IMR-90 (cell line): Measurements from ENCODE around the gene B3GAT1. TPM values are rescaled to one million over a fixed set of nuclear protein-coding genes. Genes with fewer than 3 reads are reported as not detected.

Experiments
- ATAC-seq: fragments of 200-7000 bp; cut with Tn5 transposase; 2 replicates; pipeline ENCODE4 v1.9.1; 2020; ENCODE audit warnings: low read depth, mild to moderate bottlenecking, moderate library complexity
- BruUV-seq: library from RNA; stranded (reverse); fragments of 400-500 nt; replicated peaks from 2 replicates; lab custom pipeline; 2021; lab: Mats Ljungman, UMichigan
- CTCF ChIA-PET: fragments of 300-600 bp; formaldehyde crosslinking; extraction: SDS; loops from one replicate; lab custom pipeline; 2021; ENCODE audit warnings: antibody characterized with exemption; lab: Yijun Ruan, JAX
- POLR2A ChIA-PET: fragments of 300-600 bp; sonication (Branson Sonifier 250); formaldehyde crosslinking; loops from one replicate; lab custom pipeline; 2022; ENCODE audit warnings: antibody characterized with exemption; ENCODE audit not compliant: unreplicated experiment; lab: Charles Lee
- DNase-seq: peaks from one replicate; pipeline ENCODE4 v3.0.0; 2013
- H2AFZ ChIP-seq: replicated peaks from 2 replicates; pipeline ENCODE3; 2013; ENCODE audit warnings: low read length, mild to moderate bottlenecking; ENCODE audit not compliant: poor library complexity
- H2AK5ac ChIP-seq: 2 replicates; pipeline ENCODE4 v1.6.1; 2013; ENCODE audit warnings: low read depth, low read length, inconsistent platforms
- H2AK9ac ChIP-seq: replicated peaks from 2 replicates; pipeline ENCODE3; 2013; ENCODE audit warnings: mild to moderate bottlenecking, low read depth, low read length, moderate library complexity; ENCODE audit not compliant: poor library complexity
- H2BK120ac ChIP-seq: 2 replicates; pipeline ENCODE4 v1.6.1; 2013; ENCODE audit warnings: low read depth, low read length, inconsistent platforms
- H2BK15ac ChIP-seq: 3 replicates; pipeline ENCODE4 v1.6.1; 2013; ENCODE audit warnings: low read depth, low read length, inconsistent platforms
- H2BK20ac ChIP-seq: 2 replicates; pipeline ENCODE4 v1.6.1; 2013; ENCODE audit warnings: low read depth, mild to moderate bottlenecking, inconsistent platforms, low read length, moderate library complexity
- H2BK5ac ChIP-seq: 2 replicates; pipeline ENCODE4 v1.6.1; 2013; ENCODE audit warnings: mild to moderate bottlenecking, low read depth, low read length, inconsistent platforms; ENCODE audit not compliant: poor library complexity, severe bottlenecking
- H3K14ac ChIP-seq: replicated peaks from 2 replicates; pipeline ENCODE4 v1.6.1; 2013; ENCODE audit warnings: low read depth, low read length, inconsistent platforms
- H3K18ac ChIP-seq: 2 replicates; pipeline ENCODE4 v1.6.1; 2013; ENCODE audit warnings: low read depth, low read length, control low read depth
- H3K23ac ChIP-seq: 2 replicates; pipeline ENCODE4 v1.6.1; 2013; ENCODE audit warnings: low read depth, low read length, inconsistent platforms
- H3K27ac ChIP-seq: 2 replicates; pipeline ENCODE4 v1.5.1; 2013; ENCODE audit warnings: mild to moderate bottlenecking, control low read depth, low read length; ENCODE audit not compliant: insufficient read depth
- H3K27me3 ChIP-seq: 2 replicates; pipeline ENCODE4 v1.6.1; 2013; ENCODE audit warnings: low read length; ENCODE audit not compliant: control insufficient read depth, insufficient read depth
- H3K36me3 ChIP-seq: 2 replicates; pipeline ENCODE4 v1.6.1; 2013; ENCODE audit warnings: low read length, mixed read lengths; ENCODE audit not compliant: control insufficient read depth, insufficient read depth
- H3K4ac ChIP-seq: 2 replicates; pipeline ENCODE4 v1.6.1; 2013; ENCODE audit warnings: low read depth, low read length, inconsistent platforms
- H3K4me1 ChIP-seq: 2 replicates; pipeline ENCODE4 v1.6.1; 2013; ENCODE audit warnings: low read length, mixed read lengths; ENCODE audit not compliant: control insufficient read depth, insufficient read depth
- H3K4me2 ChIP-seq: 2 replicates; pipeline ENCODE4 v1.6.1; 2013; ENCODE audit warnings: low read depth, mild to moderate bottlenecking, control low read depth, low read length, moderate library complexity
- H3K4me3 ChIP-seq: 2 replicates; pipeline ENCODE4 v1.5.1; 2013; ENCODE audit warnings: low read depth, mild to moderate bottlenecking, control low read depth, low read length, moderate library complexity; ENCODE audit not compliant: insufficient read depth
- H3K56ac ChIP-seq: 2 replicates; pipeline ENCODE4 v1.6.1; 2013; ENCODE audit warnings: low read length, inconsistent platforms; ENCODE audit not compliant: insufficient read depth; ENCODE audit errors: extremely low read depth
- H3K79me1 ChIP-seq, 2 experiments: 2 replicates each; pipeline ENCODE4 v1.6.1; 2013; ENCODE audit warnings: low read length in 2 of 2, inconsistent platforms in 1 of 2, low read depth in 1 of 2
- H3K9ac ChIP-seq: 2 replicates; pipeline ENCODE4 v1.6.1; 2013; ENCODE audit warnings: low read depth, low read length, control low read depth
- H3K9me1 ChIP-seq: 2 replicates; pipeline ENCODE4 v1.6.1; 2013; ENCODE audit warnings: low read length, inconsistent platforms; ENCODE audit not compliant: insufficient read depth
- H3K9me3 ChIP-seq: 2 replicates; pipeline ENCODE4 v1.6.1; 2013; ENCODE audit warnings: low read length; ENCODE audit not compliant: control insufficient read depth, insufficient read depth
- H4K20me1 ChIP-seq: 2 replicates; pipeline ENCODE4 v1.6.1; 2013; ENCODE audit warnings: low read length, inconsistent platforms; ENCODE audit not compliant: insufficient read depth
- H4K5ac ChIP-seq: 2 replicates; pipeline ENCODE4 v1.6.1; 2013; ENCODE audit warnings: mild to moderate bottlenecking, low read depth, low read length, control low read depth
- H4K8ac ChIP-seq, 2 experiments: 2 replicates each; pipeline ENCODE4 v1.6.1; 2013; ENCODE audit warnings: low read depth in 2 of 2, low read length in 2 of 2, control low read depth in 1 of 2, inconsistent platforms in 1 of 2
- H4K91ac ChIP-seq: 2 replicates; pipeline ENCODE4 v1.6.1; 2013; ENCODE audit warnings: low read depth, low read length, inconsistent platforms; ENCODE audit not compliant: insufficient read depth
- FOS ChIP-seq: fragments of 150-350 bp; IDR thresholded peaks from 2 replicates; pipeline ENCODE4 v1.6.1; 2016; ENCODE audit warnings: low read depth, low read length
- USF2 ChIP-seq: fragments of 150-350 bp; IDR thresholded peaks from 2 replicates; pipeline ENCODE4 v1.6.1; 2017; ENCODE audit warnings: mild to moderate bottlenecking, antibody characterized with exemption, low read length, low read depth
- WGBS, 2 experiments: methylation state at CpG; one replicate each; pipeline versions ENCODE4 v1.1.5 to v1.1.7; 2013; ENCODE audit warnings: missing lambda C conversion rate in 2 of 2; ENCODE audit not compliant: insufficient read length in 1 of 2; ENCODE audit errors: extremely low coverage in 2 of 2; 5-methylcytosine and 5-hydroxymethylcytosine counted together
- dilution Hi-C: fragments of 300-500 bp; cut with HindIII; formaldehyde crosslinking; loops from one replicate; pipeline ENCODE4 v1.14.3; 2018; ENCODE audit warnings: low sequenced_read_pairs; ENCODE audit not compliant: unreplicated experiment
- in situ Hi-C: fragments of 300-500 bp; cut with MboI; formaldehyde crosslinking; loops from 3 replicates; pipeline ENCODE4 v1.14.3; 2019; ENCODE audit warnings: low sequenced_read_pairs, inconsistent platforms, mixed read lengths
- intact Hi-C: fragments of 100-400 bp; cut with micrococcal nuclease; formaldehyde crosslinking; loops from 2 replicates; pipeline ENCODE4 v1.10.0; 2022
- polyA plus RNA-seq, 3 experiments: library from polyadenylated mRNA; depleted of rRNA; stranded (reverse); fragments of >200 nt; gene quantifications; 2 replicates each; pipeline ENCODE4 v1.2.3, GENCODE V29; 2012; ENCODE audit warnings: low replicate concordance in 1 of 3
- total RNA-seq: library from RNA; depleted of rRNA; stranded (reverse); fragments of >200 nt; gene quantifications from 2 replicates; pipeline ENCODE4 v1.2.3, GENCODE V29; 2012

Gene B3GAT1
- total and polyA plus RNA-seq, 2 of the 4 experiments (the other 2 are of a cell fraction) = not detected

GRCh38 chr11:134429106-134429505 lies 17.1 kb upstream of the B3GAT1 start:
- H2AK9ac ChIP-seq = no peak overlapping the region
- H3K18ac ChIP-seq = no peak overlapping the region
- no peak overlapping the region for H3K23ac ChIP-seq
- ChIA-PET CTCF (no interaction called here), POLR2A (no interaction called here)
- no peaks in the 10 kb centered on the region for H4K20me1 ChIP-seq
- no TSS peak for BruUV-seq
- H3K56ac ChIP-seq = no peak overlapping the region
- H4K8ac ChIP-seq = no peak overlapping the region
- H3K36me3 ChIP-seq = no peaks in the 10 kb centered on the region
- DNase-seq (no peak), ATAC-seq (no peak)
- no peaks in the 10 kb centered on the region for H3K79me1 ChIP-seq
- H3K9me1 ChIP-seq = no peaks in the 10 kb centered on the region
- H3K14ac ChIP-seq = no peak overlapping the region
- no peak overlapping the region for H2BK5ac ChIP-seq
- intact Hi-C loops (no loop called here), in situ Hi-C loops (no loop called here), dilution Hi-C loops (no loop called here)
- H2AFZ ChIP-seq = no peak overlapping the region
- H3K4me1 ChIP-seq = no peaks in the 10 kb centered on the region
- H2BK120ac ChIP-seq = no peak overlapping the region
- H3K4me2 ChIP-seq = no peak overlapping the region
- H2AK5ac ChIP-seq = no peak overlapping the region
- WGBS, 2 experiments = 46% methylated on average over 4 of the region's 10 CpGs; no CpG with 5 or more reads in 1 of the 2 experiments
- no peak overlapping the region for H3K9ac ChIP-seq
- H3K9me3 ChIP-seq = peaks cover 38% of the 10 kb centered on the region
- no peaks in the 10 kb centered on the region for H3K27me3 ChIP-seq
- H3K4ac ChIP-seq = no peak overlapping the region
- no peak overlapping the region for H3K4me3 ChIP-seq
- no peak overlapping the region for H2BK20ac ChIP-seq
- no peak for TF ChIP-seq FOS
- TF ChIP-seq USF2 = no peak
- H4K91ac ChIP-seq = no peak overlapping the region
- no peak overlapping the region for H4K5ac ChIP-seq
- no peak overlapping the region for H3K27ac ChIP-seq
- no peak overlapping the region for H2BK15ac ChIP-seq
